Ureter (tissue), 1 donor: ENCODE results near the gene LNPK. TPM values are rescaled to one million over a fixed set of nuclear protein-coding genes. Genes with fewer than 3 reads are reported as not detected.
"Not testable (repeated sequence)": the region's sequence is repeated elsewhere in the genome, so short reads cannot be mapped to it uniquely, and the experiment has no call there.

Experiments used
- DNase-seq: peaks from one replicate; pipeline ENCODE4 v3.0.0-alpha.2; 2020; ENCODE audit warnings: low spot score
- total RNA-seq: library from RNA; stranded (reverse); gene quantifications from one replicate; pipeline ENCODE4 v1.2.4, GENCODE V29; 2023
- donor health status: DM: yes; HTN: yes; CAD: no.

The LNPK gene
- total RNA-seq, 1 donor from 2014 or later = 32.5 TPM

DNA sequence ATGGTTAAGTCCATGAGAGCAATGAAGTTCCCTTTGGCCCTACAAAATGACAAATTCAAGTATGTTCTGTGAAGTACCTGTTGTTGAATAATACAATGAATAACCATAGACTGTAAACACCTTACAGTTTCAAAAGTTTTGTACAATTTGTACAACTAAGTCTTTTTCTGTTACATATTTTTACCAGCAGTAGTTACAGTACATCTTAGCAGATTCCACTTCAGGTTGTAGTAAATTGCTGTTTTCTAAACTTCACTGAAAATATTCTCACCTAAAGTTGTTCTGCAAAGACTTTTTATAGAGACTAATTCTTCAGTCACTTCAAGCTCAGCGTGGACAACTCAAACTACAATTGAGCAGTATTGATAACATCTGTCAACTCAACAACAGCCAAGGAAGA lies 28.7 kb downstream of the LNPK start:
- DNase-seq = no peak

DNA sequence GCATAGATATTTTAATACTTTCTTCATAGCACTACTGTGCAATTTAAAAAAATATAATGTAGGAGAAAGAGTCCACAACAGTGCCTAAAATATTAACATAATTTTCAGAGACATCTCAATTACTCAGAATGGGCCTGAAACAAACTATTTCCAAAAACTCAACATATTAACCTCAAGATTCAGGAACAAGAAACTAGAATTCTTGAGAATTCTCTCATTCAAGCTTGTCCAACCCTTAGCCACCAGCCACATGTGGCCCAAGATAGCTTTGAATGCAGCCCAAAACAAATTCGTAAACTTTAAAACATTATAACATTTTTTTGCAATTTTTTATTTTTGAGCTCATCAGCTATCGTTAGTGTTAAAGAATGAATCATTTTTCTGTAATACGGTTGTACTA lies 35.2 kb downstream of the LNPK start:
- no peak for DNase-seq

DNA sequence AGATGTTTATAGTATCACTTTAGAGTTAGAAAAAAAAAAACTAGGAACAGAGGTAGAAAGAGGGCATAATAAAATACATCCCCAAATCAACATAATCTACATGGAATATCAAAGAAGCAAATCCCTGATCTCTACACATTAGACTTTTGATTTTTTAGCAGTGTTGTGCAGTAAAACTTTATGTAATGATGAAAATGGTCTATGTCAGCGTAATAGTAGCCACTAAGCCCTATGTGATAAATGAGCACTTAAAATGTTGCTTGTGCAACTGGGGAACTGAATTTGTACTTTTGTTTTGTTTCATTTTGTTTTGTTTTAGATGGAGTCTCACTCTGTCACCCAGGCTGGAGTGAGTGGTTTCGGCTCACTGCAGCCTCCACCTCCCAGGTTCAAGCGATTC lies 36.3 kb downstream of the LNPK start:
- no peak for DNase-seq

DNA sequence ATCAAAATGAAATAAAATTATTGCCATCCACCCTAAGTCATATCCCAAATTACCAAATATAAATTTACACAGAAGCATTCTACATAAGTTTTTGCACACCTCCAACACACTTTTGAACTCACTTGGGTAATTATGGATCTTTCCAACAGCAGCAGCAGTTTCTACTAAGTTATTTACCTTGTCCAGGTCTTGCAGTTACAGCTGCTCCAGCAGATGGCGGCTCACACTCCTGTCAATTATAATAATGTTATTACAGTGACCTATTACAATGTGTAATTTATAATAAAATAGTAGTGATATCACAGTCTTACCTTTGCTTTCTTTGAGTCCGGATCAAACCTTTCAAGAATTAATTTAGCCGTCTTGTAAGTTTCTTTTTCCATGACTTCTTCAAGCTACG lies 37.9 kb downstream of the LNPK start:
- no peak for DNase-seq

DNA sequence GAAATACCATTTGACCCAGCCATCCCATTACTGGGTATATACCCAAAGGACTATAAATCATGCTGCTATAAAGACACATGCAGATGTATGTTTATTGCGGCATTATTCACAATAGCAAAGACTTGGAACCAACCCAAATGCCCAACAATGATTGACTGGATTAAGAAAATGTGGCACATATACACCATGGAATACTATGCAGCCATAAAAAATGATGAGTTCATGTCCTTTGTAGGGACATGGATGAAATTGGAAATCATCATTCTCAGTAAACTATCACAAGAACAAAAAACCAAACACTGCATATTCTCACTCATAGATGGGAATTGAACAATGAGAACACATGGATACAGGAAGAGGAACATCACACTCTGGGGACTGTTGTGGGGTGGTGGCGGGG lies 38.9 kb downstream of the LNPK start:
- not testable (repeated sequence) for DNase-seq

DNA sequence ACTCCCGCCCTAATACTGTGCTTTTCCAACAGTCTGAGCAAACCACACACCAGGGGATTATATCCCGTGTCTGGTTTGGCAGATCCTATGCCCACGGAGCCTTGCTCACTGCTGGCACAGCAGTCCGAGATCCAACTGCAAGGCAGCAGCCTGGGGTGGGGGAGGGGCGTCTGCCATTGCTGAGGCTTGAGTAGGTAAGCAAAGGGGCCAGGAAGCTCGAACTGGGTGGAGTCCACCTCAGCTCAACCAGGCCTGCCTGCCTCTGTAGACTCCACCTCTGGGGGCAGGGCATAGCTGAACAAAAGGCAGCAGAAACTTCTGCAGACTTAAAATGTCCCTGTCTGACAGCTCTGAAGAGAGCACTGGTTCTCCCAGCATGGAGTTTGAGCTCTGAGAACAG lies 44.2 kb downstream of the LNPK start:
- no peak for DNase-seq

DNA sequence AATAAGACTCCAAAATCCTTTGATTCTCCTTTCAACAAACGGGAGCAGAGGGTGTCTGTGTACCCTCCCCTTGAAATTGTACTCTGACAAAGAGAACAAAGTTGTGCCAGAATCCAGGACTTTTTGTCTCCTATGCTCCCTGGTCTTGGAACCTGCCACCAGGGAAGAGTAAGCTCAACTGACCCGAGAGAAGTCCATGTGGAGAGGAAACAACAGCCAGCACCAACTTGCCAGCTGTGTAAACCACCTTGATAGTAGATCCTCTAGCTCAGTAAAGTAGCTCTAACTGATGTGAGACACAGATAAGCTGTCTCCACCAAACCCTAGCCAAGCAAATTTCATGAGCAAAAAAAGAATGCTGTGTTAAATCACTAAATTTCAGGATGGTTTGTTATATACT lies 46.9 kb downstream of the LNPK start:
- no peak for DNase-seq

DNA sequence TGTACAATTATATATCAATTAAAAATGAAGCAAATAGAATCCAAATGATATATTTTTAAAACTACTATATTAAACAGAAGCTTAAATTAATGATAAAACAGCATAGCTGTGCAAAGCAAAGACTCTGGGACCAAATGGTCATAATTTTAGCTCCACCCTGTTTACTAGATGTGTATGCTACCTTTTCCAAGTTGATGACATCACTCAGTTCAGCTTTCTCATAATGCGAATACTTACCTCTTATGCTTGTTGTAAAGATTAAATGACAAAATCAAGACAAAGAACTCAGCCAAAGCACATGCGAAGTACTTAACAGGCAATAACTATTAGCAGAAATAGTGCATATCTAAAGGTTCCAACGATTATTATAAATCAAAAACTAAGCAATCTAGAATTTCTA lies 51.6 kb downstream of the LNPK start:
- DNase-seq = no peak

DNA sequence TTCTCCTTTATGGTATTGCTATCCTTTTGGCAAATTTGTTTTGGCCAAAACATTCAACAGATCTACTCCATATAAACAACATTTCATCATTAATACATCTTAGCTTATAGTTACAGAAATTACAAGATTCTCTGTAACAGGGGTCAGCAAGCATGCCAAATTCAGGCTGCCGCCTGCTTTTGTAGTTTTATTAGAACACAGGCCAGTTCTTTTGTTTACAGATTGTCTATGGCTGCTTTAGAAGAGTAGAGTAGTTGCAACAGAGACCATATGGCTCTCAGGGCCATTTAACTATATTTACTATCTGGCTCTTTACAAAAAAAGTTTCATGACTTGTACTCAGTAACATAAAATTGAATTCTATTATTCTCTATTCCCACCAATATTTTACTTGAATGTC lies 53.9 kb downstream of the LNPK start:
- no peak for DNase-seq

DNA sequence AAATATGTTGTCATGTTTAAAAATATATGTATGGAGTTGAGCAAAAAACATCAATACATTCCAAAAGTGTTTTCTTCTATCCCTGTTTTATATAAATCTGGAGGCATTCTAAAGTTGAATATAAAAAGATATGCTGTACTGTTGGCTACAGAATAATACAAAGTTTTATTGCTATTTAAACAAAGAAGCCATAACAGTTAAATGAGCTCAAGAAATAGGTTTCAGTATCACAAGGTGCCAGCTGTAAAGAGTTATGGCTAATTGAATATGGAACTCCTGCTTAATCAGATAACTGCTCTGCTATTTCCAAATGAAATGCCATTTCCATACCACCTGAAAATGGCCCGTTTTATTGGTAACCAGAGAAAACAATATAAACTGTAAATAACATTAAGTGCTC lies 55.0 kb downstream of the LNPK start:
- DNase-seq = no peak

DNA sequence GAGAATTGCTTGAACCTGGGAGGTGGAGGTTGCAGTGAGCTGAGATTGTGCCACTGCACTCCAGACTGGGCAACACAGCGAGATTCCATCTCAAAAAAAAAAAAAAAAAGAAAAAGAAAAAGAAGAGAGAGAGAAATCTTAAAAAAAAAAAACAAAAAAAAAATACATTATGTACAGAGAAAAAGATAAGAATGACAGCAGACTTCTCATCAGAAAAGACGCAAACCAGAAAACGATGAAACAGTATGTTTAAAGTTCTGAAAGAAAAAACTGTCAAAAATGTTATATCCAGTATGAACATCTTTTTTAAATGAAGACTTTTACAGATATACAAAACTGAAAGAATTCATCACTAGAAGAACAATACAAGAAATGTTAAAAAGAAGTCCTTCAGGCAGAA lies 60.4 kb downstream of the LNPK start:
- no peak for DNase-seq

DNA sequence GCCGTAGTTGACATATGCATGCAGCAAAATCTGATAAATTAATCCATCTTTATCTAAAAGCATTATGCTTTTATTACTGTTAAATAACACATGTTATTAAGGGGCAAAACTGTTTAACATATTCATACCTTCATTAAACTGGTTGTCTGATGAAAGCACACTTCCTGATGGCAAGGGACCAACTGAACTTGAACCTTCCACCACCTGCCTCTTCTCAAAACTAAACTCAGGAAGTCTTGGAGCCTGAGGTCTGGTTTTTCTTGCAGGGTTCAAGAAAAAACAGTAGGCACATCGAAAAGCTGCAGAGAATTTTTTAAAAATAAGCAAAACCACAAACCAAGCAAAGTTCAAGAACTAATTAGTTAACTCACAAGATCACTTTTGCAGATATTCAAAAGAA lies 64.9 kb downstream of the LNPK start:
- DNase-seq = no peak

DNA sequence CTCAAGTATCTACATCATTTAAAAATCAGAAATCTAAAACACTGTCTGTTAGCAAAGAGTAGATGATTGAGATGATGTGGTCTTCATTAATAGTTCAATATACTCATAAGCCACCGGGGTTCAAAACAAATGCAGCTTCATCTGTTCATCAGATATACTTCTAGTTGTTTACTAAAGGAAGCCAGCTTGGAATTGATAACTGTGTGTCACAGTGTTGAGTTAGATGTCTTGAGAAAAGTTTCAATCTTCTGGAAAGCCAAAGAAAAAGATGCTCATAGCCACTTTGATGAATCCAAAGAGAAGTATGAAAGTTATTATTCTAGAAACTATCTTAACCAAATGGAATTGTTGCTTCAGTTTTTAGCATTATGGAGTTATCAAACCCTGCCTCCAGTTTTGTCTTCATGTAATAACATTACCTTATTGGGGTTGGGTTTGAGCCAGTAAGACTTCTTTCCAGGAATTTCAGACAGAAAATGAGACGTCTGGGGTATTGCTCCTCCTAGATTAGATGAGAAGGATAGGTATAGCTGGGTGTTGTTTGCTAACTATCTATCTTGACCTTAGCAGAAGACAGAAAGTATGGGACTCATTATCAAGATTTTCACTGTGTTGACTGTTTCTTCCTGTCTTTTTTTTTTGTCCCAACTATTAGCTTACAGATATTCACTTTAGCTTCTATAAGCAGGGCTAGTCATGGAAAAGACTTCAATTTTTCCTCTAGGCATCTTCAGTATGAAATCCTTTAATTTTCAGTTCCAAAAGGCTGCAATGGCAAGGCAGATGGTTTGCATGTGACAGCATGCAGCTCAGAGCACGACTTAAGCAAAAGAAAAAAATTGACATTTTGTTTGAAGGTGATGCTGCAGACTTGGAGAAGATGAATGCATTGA lies 66.5 kb downstream of the LNPK start:
- DNase-seq = no peak

DNA sequence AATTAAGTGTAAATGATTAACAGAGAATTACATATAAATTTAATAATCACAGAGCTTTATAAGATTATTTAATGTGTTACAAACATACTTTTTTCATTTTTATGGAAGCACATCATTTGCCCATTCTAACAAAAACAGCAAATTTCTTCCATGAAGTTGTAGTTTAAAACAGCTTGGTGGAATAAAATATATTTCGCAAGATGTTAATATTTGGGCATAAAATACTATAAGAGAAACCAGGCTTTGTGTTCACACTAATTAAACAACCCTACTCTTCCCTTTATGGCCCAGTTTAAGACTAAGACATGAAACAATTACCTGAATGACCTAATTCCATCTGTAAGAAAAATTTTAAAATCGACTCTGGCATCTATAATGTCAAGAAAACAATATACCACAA lies 69.4 kb downstream of the LNPK start:
- DNase-seq = no peak

DNA sequence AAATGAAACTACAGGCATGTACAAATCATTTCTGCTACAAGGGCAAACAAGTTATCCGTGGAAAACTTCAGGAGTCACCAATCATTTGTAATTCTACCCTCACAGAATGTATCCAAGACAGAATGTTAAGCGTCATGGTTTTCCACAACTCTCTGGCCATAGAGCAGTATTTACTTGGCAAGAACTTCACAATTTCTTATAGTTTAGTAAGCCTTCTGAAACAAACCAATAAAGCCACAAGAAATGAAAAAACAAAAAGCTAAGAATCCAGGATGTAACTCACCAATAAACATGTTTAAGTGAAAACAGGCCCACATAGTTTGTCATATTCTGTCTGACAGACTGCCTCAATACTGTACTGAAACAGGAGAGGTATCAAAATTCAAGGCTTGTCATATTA lies 70.3 kb downstream of the LNPK start:
- no peak for DNase-seq

DNA sequence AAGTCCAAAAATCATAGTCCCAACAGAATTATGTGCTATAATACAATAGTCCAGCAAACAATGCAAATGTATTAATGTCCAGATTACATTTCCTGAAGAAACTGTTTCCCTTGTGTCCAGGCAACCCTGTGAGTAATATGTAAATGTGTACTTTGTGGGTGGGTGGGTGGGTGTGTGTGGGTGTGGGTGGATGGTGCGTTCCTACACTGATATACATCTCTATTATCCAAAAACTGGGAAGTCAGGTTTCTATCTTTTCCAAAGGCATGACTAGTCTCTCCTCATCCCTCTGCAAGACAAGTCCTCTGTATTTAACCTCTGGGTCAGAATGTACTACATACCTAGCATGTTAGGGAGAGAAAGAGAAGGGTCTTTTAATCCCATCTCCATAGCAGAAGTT lies 71.6 kb downstream of the LNPK start:
- DNase-seq = no peak

DNA sequence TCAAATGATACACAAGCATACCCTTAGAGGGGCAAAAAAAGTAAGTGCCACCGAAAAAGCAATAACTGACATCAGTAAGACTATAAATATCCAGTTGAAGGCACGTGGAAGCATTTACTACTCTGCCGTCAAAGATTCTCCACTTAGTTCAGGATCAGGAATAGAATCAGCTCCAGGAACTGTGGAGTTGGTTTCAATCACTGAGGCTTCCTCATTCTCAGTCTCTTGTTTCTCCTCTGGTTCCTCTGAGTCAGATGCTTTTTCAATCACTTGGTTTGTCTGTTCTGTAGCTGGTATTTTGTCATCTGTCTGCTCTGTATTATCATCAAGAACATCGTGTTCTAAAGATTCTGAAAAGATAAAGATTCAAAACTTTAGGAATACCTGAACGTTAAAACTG lies 72.2 kb downstream of the LNPK start:
- no peak for DNase-seq

DNA sequence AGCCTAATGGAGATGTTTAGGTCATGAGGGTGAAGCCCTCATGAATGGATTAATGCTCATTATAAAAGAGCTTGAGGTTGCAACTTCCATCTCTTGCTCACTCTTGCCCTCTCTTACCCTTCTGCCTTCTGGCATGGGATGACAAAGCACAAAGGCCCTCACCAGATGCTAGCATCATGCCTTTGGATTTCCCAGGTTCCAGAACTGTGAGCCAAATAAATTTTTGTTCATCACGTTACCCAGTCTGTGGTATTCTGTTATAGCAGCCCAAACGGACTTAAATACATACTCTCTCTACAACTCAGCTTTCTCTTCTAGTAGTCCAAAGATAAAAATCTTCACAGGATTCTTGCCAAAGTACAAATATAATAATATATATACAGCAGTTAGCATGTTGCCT lies 75.8 kb downstream of the LNPK start:
- no peak for DNase-seq

DNA sequence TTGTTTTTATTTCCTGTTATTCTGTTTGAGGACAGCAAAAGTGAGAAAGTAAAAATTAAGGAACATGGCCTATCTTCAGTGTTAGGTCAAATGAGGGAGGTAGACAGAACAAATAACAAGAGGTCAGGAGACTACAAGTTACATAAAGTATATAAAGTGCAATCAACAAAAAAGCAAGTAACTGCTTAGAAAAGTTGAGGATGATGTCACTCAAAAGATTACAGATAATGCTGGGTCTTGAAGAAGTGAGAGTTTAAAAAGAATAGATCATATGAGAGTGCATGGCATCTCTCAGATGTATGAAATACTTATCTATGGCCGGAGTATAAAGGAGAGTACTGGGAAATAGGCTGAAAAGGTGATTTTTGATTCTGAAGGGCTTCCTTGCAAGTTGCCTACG lies 79.9 kb downstream of the LNPK start:
- no peak for DNase-seq

DNA sequence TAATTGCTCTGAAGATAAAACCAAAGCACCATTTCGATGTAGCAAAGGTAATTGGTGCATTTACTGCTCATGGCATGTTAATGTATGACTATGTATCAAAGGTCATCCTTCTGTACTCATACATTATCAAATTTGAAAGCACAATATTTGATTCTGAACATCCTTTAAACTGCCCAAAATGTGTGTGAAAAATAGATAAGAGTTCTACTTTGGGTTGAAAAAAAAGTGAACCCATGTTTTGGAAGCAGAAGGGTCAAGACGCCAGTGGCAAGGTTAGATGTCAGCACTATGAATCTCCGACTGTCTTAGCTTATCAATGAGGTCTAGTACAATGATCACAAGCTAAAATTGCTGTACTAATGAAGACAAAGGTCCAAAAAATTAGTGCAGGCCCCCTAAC lies 83.1 kb downstream of the LNPK start:
- no peak for DNase-seq

DNA sequence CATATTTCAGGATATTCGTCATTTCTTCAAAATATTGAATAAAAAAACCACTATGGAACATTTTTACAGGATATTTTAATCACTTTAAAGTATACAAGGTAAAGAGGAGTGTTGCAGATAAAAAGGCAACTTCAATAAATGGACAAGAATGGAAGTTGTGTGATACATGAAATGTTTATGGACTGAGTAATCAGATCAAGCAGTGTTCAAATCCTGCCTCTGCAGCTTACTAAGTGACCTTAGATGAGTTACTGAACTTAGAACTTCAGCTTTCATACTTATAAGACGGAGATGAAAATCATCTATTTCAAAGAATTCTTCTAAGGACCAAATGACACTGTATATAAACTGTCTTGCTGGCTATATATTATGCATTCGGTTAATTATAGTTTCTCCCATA lies 87.2 kb downstream of the LNPK start:
- no peak for DNase-seq

DNA sequence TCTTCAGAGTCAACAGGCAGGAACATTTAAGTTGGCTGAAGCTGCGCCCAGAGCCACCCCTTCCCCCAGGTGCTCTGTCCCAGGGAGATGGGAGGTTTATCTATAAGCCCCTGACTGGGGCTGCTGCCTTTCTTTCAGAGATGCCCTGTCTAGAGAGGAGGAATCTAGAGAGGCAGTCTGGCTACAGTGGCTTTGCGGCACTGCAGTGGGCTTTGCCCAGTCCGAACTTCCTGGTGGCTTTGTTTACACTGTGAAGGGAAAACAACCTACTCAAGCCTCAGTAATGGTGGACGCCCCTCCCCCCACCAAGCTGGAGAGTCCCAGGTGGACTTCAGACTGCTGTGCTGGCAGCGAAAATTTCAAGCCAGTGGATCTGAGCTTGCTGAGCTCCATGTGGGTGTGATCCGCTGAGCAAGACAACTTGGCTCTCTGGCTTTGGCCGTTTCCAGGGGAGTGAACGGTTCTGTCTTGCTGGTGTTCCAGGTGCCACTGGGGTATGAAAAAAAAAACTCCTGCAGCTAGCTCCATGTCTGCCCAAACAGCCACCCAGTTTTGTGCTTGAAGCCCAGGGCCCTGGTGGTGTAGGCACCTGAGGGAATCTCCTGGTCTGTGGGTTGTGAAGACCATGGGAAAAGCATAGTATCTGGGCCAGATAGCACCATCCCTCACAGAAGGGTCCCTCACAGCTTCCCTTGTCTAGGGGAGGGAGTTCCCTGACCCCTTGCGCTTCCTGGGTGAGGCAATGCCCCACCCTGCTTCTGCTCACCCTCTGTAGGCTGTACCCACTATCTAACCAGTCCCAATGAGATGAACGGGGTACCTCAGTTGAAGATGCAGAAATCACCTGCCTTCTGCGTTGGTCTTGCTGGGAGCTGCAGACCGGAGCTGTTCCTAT lies 88.0 kb downstream of the LNPK start:
- DNase-seq = not testable (repeated sequence)

DNA sequence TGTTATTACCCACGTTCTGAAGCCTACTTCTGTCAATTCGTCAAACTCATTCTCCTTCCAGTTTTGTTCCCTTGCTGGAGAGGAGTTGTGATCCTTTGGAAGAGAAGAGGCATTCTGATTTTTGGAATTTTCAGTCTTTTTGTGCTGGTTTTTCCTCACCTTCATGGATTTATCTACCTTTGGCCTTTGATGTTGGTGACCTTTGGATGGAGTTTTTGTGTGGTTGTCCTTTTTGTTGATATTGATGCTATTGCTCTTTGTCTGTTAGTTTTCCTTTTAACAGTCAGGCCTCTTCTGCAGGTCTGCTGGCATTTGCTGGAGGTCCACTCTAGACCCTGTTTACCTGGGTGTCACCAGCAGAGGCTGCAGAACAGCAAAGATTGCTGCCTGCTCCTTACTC lies 88.8 kb downstream of the LNPK start:
- not testable (repeated sequence) for DNase-seq
